GM19099 (cell line): ENCODE measurements around the gene FARP1.

Experiments used
- POLR2A ChIP-seq: IDR thresholded peaks from 3 replicates; pipeline ENCODE4 v1.6.1; 2011; ENCODE audit warnings: low read depth; ENCODE audit not compliant: insufficient read length; ENCODE audit errors: extremely low read depth

FARP1 gene

GRCh38 chr13:98500963-98501421 is 358.1 kb downstream of the FARP1 start:
- no peak for TF ChIP-seq POLR2A

GRCh38 chr13:98503175-98504028 is 360.5 kb downstream of the FARP1 start:
- TF ChIP-seq POLR2A: no peak

GRCh38 chr13:98504029-98504351 is 361.1 kb downstream of the FARP1 start:
- no peak for TF ChIP-seq POLR2A

GRCh38 chr13:98504371-98504963 is 361.6 kb downstream of the FARP1 start:
- TF ChIP-seq POLR2A: no peak
